T-cell (primary cell): Measurements from ENCODE around the gene NRG3. TPM values are rescaled to one million over a fixed set of nuclear protein-coding genes. Genes with fewer than 3 reads are reported as not detected.

Experiments
- ATAC-seq, 4 experiments: fragments of 200-7000 bp in 3 of 4; fragments of 150-1000 bp in 1 of 4; cut with Tn5 transposase; replicated peaks in 1 of 4; 1 replicate in 3 of 4; 2 replicates in 1 of 4; pipeline ENCODE4 v1.10.0; 2021; ENCODE audit warnings: moderate library complexity in 3 of 4, mild to moderate bottlenecking in 2 of 4, moderate number of reproducible peaks in 1 of 4
- CTCF ChIA-PET, 2 donors: fragments of 300-600 bp; sonication (Branson Sonifier 250); formaldehyde crosslinking; loops; one replicate each; lab custom pipeline; 2022; ENCODE audit warnings: antibody characterized with exemption in 2 of 2; lab: Charles Lee
- POLR2A ChIA-PET, 2 donors: fragments of 300-600 bp; sonication (Branson Sonifier 250); formaldehyde crosslinking; loops; one replicate each; lab custom pipeline; 2022; ENCODE audit warnings: antibody characterized with exemption in 2 of 2; lab: Charles Lee
- DNase-seq, 35 experiments: peaks; one replicate each; pipeline versions ENCODE4 v3.0.0 to v3.0.0-alpha.2; 2013 to 2023
- H3K27ac ChIP-seq: one replicate; pipeline ENCODE4 v1.5.1; 2013; ENCODE audit warnings: low read length
- H3K27me3 ChIP-seq, 2 experiments: replicated peaks in 1 of 2; 1 replicate in 1 of 2; 2 replicates in 1 of 2; pipeline versions ENCODE4 v1.6.1 to v1.7.0; 2013; ENCODE audit warnings: low read length in 1 of 2, mixed read lengths in 1 of 2; ENCODE audit not compliant: control insufficient read depth in 2 of 2, insufficient read depth in 2 of 2; ENCODE audit errors: extremely low read depth in 1 of 2
- H3K36me3 ChIP-seq, 2 donors: 1 replicate in 1 of 2; 2 replicates in 1 of 2; pipeline versions ENCODE4 v1.6.1 to v1.7.0; 2013; ENCODE audit warnings: low read length in 1 of 2; ENCODE audit not compliant: control insufficient read depth in 2 of 2, insufficient read depth in 1 of 2; ENCODE audit errors: extremely low read depth in 1 of 2
- H3K4me1 ChIP-seq, 2 experiments: 1 replicate in 1 of 2; 2 replicates in 1 of 2; pipeline versions ENCODE4 v1.6.1 to v1.7.0; 2013; ENCODE audit warnings: low read length in 2 of 2, mixed read lengths in 1 of 2; ENCODE audit not compliant: insufficient read depth in 2 of 2, control insufficient read depth in 1 of 2; ENCODE audit errors: extremely low read depth in 1 of 2
- H3K4me3 ChIP-seq, 2 donors: 1 replicate in 1 of 2; 2 replicates in 1 of 2; pipeline versions ENCODE4 v1.5.1 to v1.7.0; 2013; ENCODE audit warnings: mild to moderate bottlenecking in 2 of 2, low read length in 1 of 2, moderate library complexity in 1 of 2; ENCODE audit not compliant: control insufficient read depth in 1 of 2; ENCODE audit errors: extremely low read depth in 1 of 2
- H3K9me3 ChIP-seq: 2 replicates; pipeline ENCODE4 v1.7.0; 2013
- H3K27ac Mint-ChIP-seq, 2 donors: one replicate each; pipeline ENCODE4 v1.8.0; 2020 to 2021; ENCODE audit warnings: mild to moderate bottlenecking in 2 of 2, mixed read lengths in 2 of 2
- H3K27me3 Mint-ChIP-seq, 2 donors: one replicate each; pipeline ENCODE4 v1.8.0; 2021 to 2022; ENCODE audit warnings: mixed read lengths in 2 of 2
- H3K36me3 Mint-ChIP-seq: one replicate; pipeline ENCODE4 v1.8.0; 2021; ENCODE audit warnings: mixed read lengths
- H3K4me1 Mint-ChIP-seq, 3 donors: one replicate each; pipeline ENCODE4 v1.8.0; 2020 to 2022; ENCODE audit warnings: mixed read lengths in 3 of 3, mild to moderate bottlenecking in 1 of 3
- H3K4me3 Mint-ChIP-seq, 3 donors: one replicate each; pipeline ENCODE4 v1.8.0; 2020 to 2022; ENCODE audit warnings: mild to moderate bottlenecking in 3 of 3, mixed read lengths in 3 of 3, moderate library complexity in 3 of 3
- H3K9me3 Mint-ChIP-seq, 3 donors: one replicate each; pipeline ENCODE4 v1.8.0; 2020 to 2022; ENCODE audit warnings: mixed read lengths in 3 of 3
- WGBS: methylation state at CpG from one replicate; pipeline ENCODE4 v1.1.5; 2013; ENCODE audit warnings: missing lambda C conversion rate; ENCODE audit not compliant: insufficient coverage; 5-methylcytosine and 5-hydroxymethylcytosine counted together
- total RNA-seq, 35 experiments: library from RNA in 6 of 35; stranded (reverse) in 6 of 35; fragments of 120-200 nt in 1 of 35; gene quantifications; one replicate each; pipeline versions ENCODE4 v1.2.1 to v1.2.4 and lab custom pipeline; 2013 to 2026

NRG3 gene
- total RNA-seq, 5 donors from 2014 or later (not counting 1 experiment from before 2014, with no cell fraction given), result 0.12 TPM; not detected in 4

GRCh38 chr10:82124713-82125112, 249.7 kb downstream of the NRG3 start:
- no peak overlapping the region for H3K27ac Mint-ChIP-seq
- no peaks in the 10 kb centered on the region for H3K4me1 Mint-ChIP-seq
- H3K36me3 ChIP-seq, result no peaks in the 10 kb centered on the region
- peaks cover 0 to 6% (median 6%) of the 10 kb centered on the region in 3 donors for H3K9me3 Mint-ChIP-seq
- H3K4me1 ChIP-seq, result no peaks in the 10 kb centered on the region
- H3K9me3 ChIP-seq, result no peaks in the 10 kb centered on the region
- CTCF ChIA-PET, result interaction anchor here in 1 of 2 donors (0.7 kb wide), 1 partner anchor 298 kb away, joined by 4 read pairs; no protein-coding TSS in a partner anchor
- no peak overlapping the region for H3K4me3 ChIP-seq
- H3K27me3 Mint-ChIP-seq, result no peaks in the 10 kb centered on the region
- DNase-seq (no peak), ATAC-seq (no peak)
- H3K27ac ChIP-seq, result no peak overlapping the region
- no peaks in the 10 kb centered on the region for H3K36me3 Mint-ChIP-seq
- 56% methylated on average over 1 of the region's 2 CpGs for WGBS
- H3K4me3 Mint-ChIP-seq, result no peak overlapping the region
- H3K27me3 ChIP-seq, result no peaks in the 10 kb centered on the region
- POLR2A ChIA-PET, result no interaction called here

- ATAC-seq, result no peak
- Mint-ChIP-seq H3K36me3 (no peaks in the 10 kb centered on the region), H3K4me1 (no peaks in the 10 kb centered on the region), H3K27me3 (no peaks in the 10 kb centered on the region), H3K27ac (no peak overlapping the region), H3K4me3 (no peak overlapping the region), H3K9me3 (peaks cover 6 to 21% (median 8%) of the 10 kb centered on the region in 3 donors)
- H3K27ac ChIP-seq, result no peak overlapping the region
- no peak for DNase-seq
- POLR2A ChIA-PET, result no interaction called here
- H3K4me1 ChIP-seq, result no peaks in the 10 kb centered on the region
- CTCF ChIA-PET, result no interaction called here
- no peaks in the 10 kb centered on the region for H3K9me3 ChIP-seq
- H3K36me3 ChIP-seq, result no peaks in the 10 kb centered on the region
- no peaks in the 10 kb centered on the region for H3K27me3 ChIP-seq
- H3K4me3 ChIP-seq, result no peak overlapping the region
- 67% methylated on average over 1 of the region's 2 CpGs for WGBS
Observed at GRCh38 chr10:82128527-82128926, 253.5 kb downstream of the NRG3 start.

GRCh38 chr10:82136103-82136502, 261.1 kb downstream of the NRG3 start:
- no peak overlapping the region for H3K4me3 Mint-ChIP-seq
- H3K27me3 Mint-ChIP-seq, result no peaks in the 10 kb centered on the region
- no peaks in the 10 kb centered on the region for H3K9me3 ChIP-seq
- no peak overlapping the region for H3K27ac ChIP-seq
- H3K36me3 Mint-ChIP-seq, result no peaks in the 10 kb centered on the region
- no peak overlapping the region for H3K4me3 ChIP-seq
- ATAC-seq, result no peak
- no peaks in the 10 kb centered on the region for H3K4me1 ChIP-seq
- ChIA-PET POLR2A (no interaction called here), CTCF (no interaction called here)
- no peak for DNase-seq
- 50% methylated on average over 1 of the region's 1 CpG for WGBS
- H3K27me3 ChIP-seq, result no peaks in the 10 kb centered on the region
- H3K9me3 Mint-ChIP-seq, result peaks cover 11 to 26% (median 18%) of the 10 kb centered on the region in 3 donors
- no peak overlapping the region for H3K27ac Mint-ChIP-seq
- no peaks in the 10 kb centered on the region for H3K36me3 ChIP-seq
- no peaks in the 10 kb centered on the region for H3K4me1 Mint-ChIP-seq

- POLR2A ChIA-PET, result no interaction called here
- H3K4me3 ChIP-seq, result no peak overlapping the region
- 70% methylated on average over 2 of the region's 3 CpGs for WGBS
- no peaks in the 10 kb centered on the region for H3K9me3 ChIP-seq
- no peak overlapping the region for H3K4me3 Mint-ChIP-seq
- H3K27ac Mint-ChIP-seq, result no peak overlapping the region
- no peaks in the 10 kb centered on the region for H3K4me1 Mint-ChIP-seq
- H3K27me3 Mint-ChIP-seq, result no peaks in the 10 kb centered on the region
- CTCF ChIA-PET, result no interaction called here
- no peaks in the 10 kb centered on the region for H3K36me3 ChIP-seq
- DNase-seq (no peak), ATAC-seq (no peak)
- H3K4me1 ChIP-seq, result no peaks in the 10 kb centered on the region
- no peaks in the 10 kb centered on the region for H3K36me3 Mint-ChIP-seq
- H3K9me3 Mint-ChIP-seq, result peaks cover 4 to 16% (median 8%) of the 10 kb centered on the region in 3 donors
- no peak overlapping the region for H3K27ac ChIP-seq
- H3K27me3 ChIP-seq, result no peaks in the 10 kb centered on the region
Observed at GRCh38 chr10:82144153-82144552, 269.2 kb downstream of the NRG3 start.

DNA sequence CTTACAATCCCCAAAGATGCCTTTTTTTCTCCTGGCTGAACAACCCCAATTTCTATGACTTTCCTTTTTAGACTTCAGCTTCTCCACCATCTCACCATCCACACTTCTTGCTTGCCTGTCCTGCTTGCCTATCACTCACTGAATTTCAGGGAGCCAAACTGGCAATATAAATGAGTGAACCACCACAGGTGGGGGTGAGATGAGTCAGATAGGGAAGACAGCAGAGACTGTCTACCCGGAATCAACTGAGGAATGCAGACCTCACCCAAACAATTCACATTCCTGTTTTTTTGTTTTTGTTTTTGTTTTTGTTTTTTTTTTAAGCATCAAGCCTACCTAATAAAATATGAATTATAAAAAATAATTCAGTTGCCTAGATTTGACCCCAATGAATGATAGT, 273.8 kb downstream of the NRG3 start:
- H3K9me3 Mint-ChIP-seq, result peaks cover 4 to 17% (median 8%) of the 10 kb centered on the region in 3 donors
- WGBS, result no CpG with 5 or more reads among the region's 1 CpG
- no peaks in the 10 kb centered on the region for H3K27me3 Mint-ChIP-seq
- no peaks in the 10 kb centered on the region for H3K4me1 Mint-ChIP-seq
- ATAC-seq, result no peak
- no peak overlapping the region for H3K27ac Mint-ChIP-seq
- no peak overlapping the region for H3K4me3 Mint-ChIP-seq
- no peaks in the 10 kb centered on the region for H3K36me3 ChIP-seq
- H3K36me3 Mint-ChIP-seq, result no peaks in the 10 kb centered on the region
- no peaks in the 10 kb centered on the region for H3K27me3 ChIP-seq
- no peak overlapping the region for H3K4me3 ChIP-seq
- ChIA-PET CTCF (interaction anchor here in 1 of 2 donors (0.7 kb wide), 1 partner anchor 193 kb away, joined by 3 read pairs; no protein-coding TSS in a partner anchor), POLR2A (no interaction called here)
- H3K27ac ChIP-seq, result no peak overlapping the region
- no peaks in the 10 kb centered on the region for H3K9me3 ChIP-seq
- DNase-seq, result no peak
- H3K4me1 ChIP-seq, result no peaks in the 10 kb centered on the region

GRCh38 chr10:82149674-82150073, 274.7 kb downstream of the NRG3 start:
- WGBS, result no CpG with 5 or more reads among the region's 4 CpGs

More at GRCh38 chr10:82149674-82150073, 274.7 kb downstream of the NRG3 start:
- Mint-ChIP-seq H3K9me3 (peaks cover 4 to 13% (median 4%) of the 10 kb centered on the region in 3 donors), H3K4me3 (no peak overlapping the region), H3K27me3 (no peaks in the 10 kb centered on the region), H3K4me1 (no peaks in the 10 kb centered on the region), H3K27ac (no peak overlapping the region), H3K36me3 (no peaks in the 10 kb centered on the region)
- ATAC-seq (no peak), DNase-seq (no peak)
- no peaks in the 10 kb centered on the region for H3K36me3 ChIP-seq
- no peaks in the 10 kb centered on the region for H3K4me1 ChIP-seq
- CTCF ChIA-PET, result no interaction called here
- no peaks in the 10 kb centered on the region for H3K27me3 ChIP-seq
- POLR2A ChIA-PET, result no interaction called here
- no peak overlapping the region for H3K27ac ChIP-seq
- H3K9me3 ChIP-seq, result no peaks in the 10 kb centered on the region
- H3K4me3 ChIP-seq, result no peak overlapping the region
